MCF 10A (cell line): ENCODE results near the gene NKIRAS2. TPM values are rescaled to one million over a fixed set of nuclear protein-coding genes. Genes with fewer than 3 reads are reported as not detected.

Experiments used
- BruUV-seq: library from RNA; stranded (reverse); fragments of 400-500 nt; replicated peaks from 2 replicates; lab custom pipeline; 2021; lab: Mats Ljungman, UMichigan
- CTCF ChIA-PET: fragments of 300-600 bp; sonication (Branson Sonifier 250); formaldehyde crosslinking; extraction: SDS; loops from one replicate; lab custom pipeline; 2021; ENCODE audit warnings: antibody characterized with exemption, inconsistent platforms; lab: Yijun Ruan, JAX
- POLR2A ChIA-PET: fragments of 300-600, 350-650 bp; sonication (Branson Sonifier 250); formaldehyde crosslinking; extraction: SDS; loops from one replicate; lab custom pipeline; 2020; ENCODE audit warnings: antibody characterized with exemption, inconsistent platforms; lab: Yijun Ruan, JAX
- DNase-seq: peaks from one replicate; pipeline ENCODE4 v3.0.0-alpha.2; 2018; ENCODE audit not compliant: unreplicated experiment
- H3K27ac Mint-ChIP-seq: one replicate; pipeline ENCODE4 v1.8.0; 2022; ENCODE audit warnings: mild to moderate bottlenecking, low read depth, mixed read lengths; ENCODE audit not compliant: unreplicated experiment
- H3K27me3 Mint-ChIP-seq: one replicate; pipeline ENCODE4 v1.8.0; 2022; ENCODE audit warnings: mixed read lengths; ENCODE audit not compliant: insufficient read depth, unreplicated experiment
- H3K36me3 Mint-ChIP-seq: one replicate; pipeline ENCODE4 v1.8.0; 2022; ENCODE audit warnings: mild to moderate bottlenecking, moderate library complexity, mixed read lengths; ENCODE audit not compliant: insufficient read depth, unreplicated experiment
- H3K4me1 Mint-ChIP-seq: one replicate; pipeline ENCODE4 v1.8.0; 2022; ENCODE audit warnings: mixed read lengths; ENCODE audit not compliant: insufficient read depth, unreplicated experiment
- H3K4me3 Mint-ChIP-seq: one replicate; pipeline ENCODE4 v1.8.0; 2022; ENCODE audit warnings: mild to moderate bottlenecking, moderate library complexity, mixed read lengths; ENCODE audit not compliant: unreplicated experiment
- H3K9me3 Mint-ChIP-seq: one replicate; pipeline ENCODE4 v1.8.0; 2022; ENCODE audit warnings: mixed read lengths; ENCODE audit not compliant: unreplicated experiment
- CTCF ChIP-seq: fragments of 200-600 bp; IDR thresholded peaks from one replicate; pipeline ENCODE4 v1.8.0; 2022; ENCODE audit warnings: antibody characterized with exemption, mild to moderate bottlenecking; ENCODE audit not compliant: unreplicated experiment
- intact Hi-C: fragments of 100-400 bp; cut with micrococcal nuclease; formaldehyde crosslinking; loops from 2 replicates; pipeline ENCODE4 v1.14.1; 2022
- total RNA-seq: library from RNA; stranded (reverse); gene quantifications from 2 replicates; pipeline ENCODE4 v1.2.3, GENCODE V29; 2022

The NKIRAS2 gene
- total RNA-seq, 1 experiment from 2014 or later, result 34.1 TPM

GRCh38 chr17:41987642-41988041, 32.2 kb upstream of the NKIRAS2 start:
- no peak overlapping the region for H3K27ac Mint-ChIP-seq
- ChIA-PET POLR2A (interaction anchor here (0.6 to 2.1 kb wide), 3 partner anchors 12 to 717 kb away, joined by 3 to 10 read pairs (median 3); no protein-coding TSS in a partner anchor), CTCF (interaction anchor here (0.7 kb wide), 1 partner anchor 157 kb away, joined by 3 read pairs; no protein-coding TSS in a partner anchor)
- peaks cover 100% of the 10 kb centered on the region for H3K36me3 Mint-ChIP-seq
- H3K4me1 Mint-ChIP-seq, result no peaks in the 10 kb centered on the region
- no peak overlapping the region for H3K4me3 Mint-ChIP-seq
- no peak for DNase-seq
- no peaks in the 10 kb centered on the region for H3K9me3 Mint-ChIP-seq
- H3K27me3 Mint-ChIP-seq, result no peaks in the 10 kb centered on the region
- intact Hi-C loops, result no loop called here
- TF ChIP-seq CTCF, result no peak
- BruUV-seq, result no TSS peak

GRCh38 chr17:41988418-41988817, 31.5 kb upstream of the NKIRAS2 start:
- intact Hi-C loops, result no loop called here
- peaks cover 100% of the 10 kb centered on the region for H3K36me3 Mint-ChIP-seq
- TF ChIP-seq CTCF, result no peak
- BruUV-seq, result TSS peak; percentile 3
- DNase-seq, result no peak
- no peak overlapping the region for H3K27ac Mint-ChIP-seq
- CTCF ChIA-PET, result no interaction called here
- no peaks in the 10 kb centered on the region for H3K4me1 Mint-ChIP-seq
- POLR2A ChIA-PET, result interaction anchor here (0.9 to 2.1 kb wide), 5 partner anchors 11 to 58 kb away, joined by 3 to 10 read pairs (median 3); partner anchors contain the start of gene ODAD4
- H3K9me3 Mint-ChIP-seq, result no peaks in the 10 kb centered on the region
- no peak overlapping the region for H3K4me3 Mint-ChIP-seq
- no peaks in the 10 kb centered on the region for H3K27me3 Mint-ChIP-seq

- Mint-ChIP-seq H3K27ac (no peak overlapping the region), H3K4me3 (no peak overlapping the region), H3K36me3 (peaks cover 100% of the 10 kb centered on the region)
Measured at GRCh38 chr17:41989702-41990419, 30.0 kb upstream of the NKIRAS2 start.

More at GRCh38 chr17:41989702-41990419, 30.0 kb upstream of the NKIRAS2 start:
- intact Hi-C loops, result no loop called here
- CTCF ChIA-PET, result interaction anchor here (0.5 to 0.6 kb wide), 3 partner anchors 246 to 1180 kb away, joined by 3 read pairs; no protein-coding TSS in a partner anchor
- no peak for TF ChIP-seq CTCF
- no peaks in the 10 kb centered on the region for H3K9me3 Mint-ChIP-seq
- POLR2A ChIA-PET, result interaction anchor here (0.9 to 1.5 kb wide), 2 partner anchors 9 to 20 kb away, joined by 3 read pairs; no protein-coding TSS in a partner anchor
- H3K27me3 Mint-ChIP-seq, result no peaks in the 10 kb centered on the region
- DNase-seq, result no peak
- no TSS peak for BruUV-seq
- H3K4me1 Mint-ChIP-seq, result no peaks in the 10 kb centered on the region
